HCT116 (cell line): ENCODE measurements around the gene SEC22A.

ENCODE experiments used
- EZH2 ChIP-seq: fragments of 200-600 bp; sonication (generic); IDR thresholded peaks from 2 replicates; pipeline ENCODE4 v1.6.1; 2017; ENCODE audit warnings: antibody characterized with exemption, mixed run types
- POLR2A ChIP-seq: IDR thresholded peaks from 2 replicates; pipeline ENCODE4 v1.7.0; 2011; ENCODE audit warnings: borderline replicate concordance; ENCODE audit not compliant: insufficient read depth, insufficient read length; ENCODE audit errors: extremely low read depth
- POLR2AphosphoS5 ChIP-seq: IDR thresholded peaks from 2 replicates; pipeline ENCODE4 v1.6.1; 2011; ENCODE audit warnings: mild to moderate bottlenecking, low read depth, low read length, moderate library complexity
- ZNF274 ChIP-seq: fragments of 200-500 bp; sonication (Bioruptor generic); IDR thresholded peaks from 2 replicates; pipeline ENCODE4 v1.6.1; 2014; ENCODE audit warnings: mild to moderate bottlenecking, low read depth, low read length, inconsistent platforms
- TF ChIP-seq, protein P1 (sequence below), 3 experiments: fragments of 200-600 bp in 1 of 3; sonication (generic) in 1 of 3; IDR thresholded peaks in 2 of 3; conservative IDR thresholded peaks in 1 of 3; 2 replicates each; pipeline ENCODE4 v1.5.1; 2012 to 2017; ENCODE audit warnings: low read depth in 2 of 3, low read length in 2 of 3, antibody characterized with exemption in 1 of 3, borderline replicate concordance in 1 of 3, control low read depth in 1 of 3, mild to moderate bottlenecking in 1 of 3, mixed read lengths in 1 of 3, mixed run types in 1 of 3, moderate library complexity in 1 of 3; ENCODE audit not compliant: insufficient read depth in 1 of 3
- TF ChIP-seq, protein P2 (sequence below): IDR thresholded peaks from 2 replicates; pipeline ENCODE4 v1.6.1; 2012
- TF ChIP-seq, protein P3 (sequence below): IDR thresholded peaks from 2 replicates; pipeline ENCODE4 v1.6.1; 2011; ENCODE audit warnings: mild to moderate bottlenecking, low read length, moderate library complexity; ENCODE audit not compliant: insufficient replicate concordance; ENCODE audit errors: extremely low read depth

DNA sequence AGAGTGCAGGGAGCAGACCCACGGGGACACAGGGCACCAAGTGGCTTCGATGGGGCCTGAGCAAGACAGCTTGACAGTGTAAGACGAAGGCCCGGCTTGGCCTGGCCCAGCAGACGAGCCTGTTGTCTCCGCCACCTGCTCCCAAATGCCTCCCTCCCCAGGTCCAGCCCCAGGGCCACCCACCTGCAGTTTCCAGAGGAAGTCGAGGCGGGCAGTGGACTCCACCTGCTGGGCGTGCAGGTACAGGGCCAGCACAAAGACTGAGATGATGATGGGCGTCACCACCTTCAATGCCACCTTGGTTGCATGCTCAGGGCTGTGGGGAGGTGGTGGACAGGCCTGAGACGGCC, 94.1 kb downstream of the SEC22A start:
- TF ChIP-seq POLR2A (no peak), EZH2 (no peak), ZNF274 (no peak), POLR2AphosphoS5 (no peak)
- TF ChIP-seq, protein P1, sequence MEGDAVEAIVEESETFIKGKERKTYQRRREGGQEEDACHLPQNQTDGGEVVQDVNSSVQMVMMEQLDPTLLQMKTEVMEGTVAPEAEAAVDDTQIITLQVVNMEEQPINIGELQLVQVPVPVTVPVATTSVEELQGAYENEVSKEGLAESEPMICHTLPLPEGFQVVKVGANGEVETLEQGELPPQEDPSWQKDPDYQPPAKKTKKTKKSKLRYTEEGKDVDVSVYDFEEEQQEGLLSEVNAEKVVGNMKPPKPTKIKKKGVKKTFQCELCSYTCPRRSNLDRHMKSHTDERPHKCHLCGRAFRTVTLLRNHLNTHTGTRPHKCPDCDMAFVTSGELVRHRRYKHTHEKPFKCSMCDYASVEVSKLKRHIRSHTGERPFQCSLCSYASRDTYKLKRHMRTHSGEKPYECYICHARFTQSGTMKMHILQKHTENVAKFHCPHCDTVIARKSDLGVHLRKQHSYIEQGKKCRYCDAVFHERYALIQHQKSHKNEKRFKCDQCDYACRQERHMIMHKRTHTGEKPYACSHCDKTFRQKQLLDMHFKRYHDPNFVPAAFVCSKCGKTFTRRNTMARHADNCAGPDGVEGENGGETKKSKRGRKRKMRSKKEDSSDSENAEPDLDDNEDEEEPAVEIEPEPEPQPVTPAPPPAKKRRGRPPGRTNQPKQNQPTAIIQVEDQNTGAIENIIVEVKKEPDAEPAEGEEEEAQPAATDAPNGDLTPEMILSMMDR (IDR thresholded peaks at IDR 0.05 in 2 of 3, conservative IDR thresholded peaks at IDR 0.05 in 1 of 3; ENCODE audit: borderline replicate concordance in 1 of 3, insufficient read depth in 1 of 3, low read depth in 2 of 3, low read length in 2 of 3) = peak in 2 of 3 experiments; percentile 5 to 12; a peak in 1 of 6 replicates
- TF ChIP-seq, protein P2, sequence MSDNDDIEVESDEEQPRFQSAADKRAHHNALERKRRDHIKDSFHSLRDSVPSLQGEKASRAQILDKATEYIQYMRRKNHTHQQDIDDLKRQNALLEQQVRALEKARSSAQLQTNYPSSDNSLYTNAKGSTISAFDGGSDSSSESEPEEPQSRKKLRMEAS = no peak
- TF ChIP-seq, protein P3, sequence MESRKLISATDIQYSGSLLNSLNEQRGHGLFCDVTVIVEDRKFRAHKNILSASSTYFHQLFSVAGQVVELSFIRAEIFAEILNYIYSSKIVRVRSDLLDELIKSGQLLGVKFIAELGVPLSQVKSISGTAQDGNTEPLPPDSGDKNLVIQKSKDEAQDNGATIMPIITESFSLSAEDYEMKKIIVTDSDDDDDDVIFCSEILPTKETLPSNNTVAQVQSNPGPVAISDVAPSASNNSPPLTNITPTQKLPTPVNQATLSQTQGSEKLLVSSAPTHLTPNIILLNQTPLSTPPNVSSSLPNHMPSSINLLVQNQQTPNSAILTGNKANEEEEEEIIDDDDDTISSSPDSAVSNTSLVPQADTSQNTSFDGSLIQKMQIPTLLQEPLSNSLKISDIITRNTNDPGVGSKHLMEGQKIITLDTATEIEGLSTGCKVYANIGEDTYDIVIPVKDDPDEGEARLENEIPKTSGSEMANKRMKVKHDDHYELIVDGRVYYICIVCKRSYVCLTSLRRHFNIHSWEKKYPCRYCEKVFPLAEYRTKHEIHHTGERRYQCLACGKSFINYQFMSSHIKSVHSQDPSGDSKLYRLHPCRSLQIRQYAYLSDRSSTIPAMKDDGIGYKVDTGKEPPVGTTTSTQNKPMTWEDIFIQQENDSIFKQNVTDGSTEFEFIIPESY = no peak
